K562 (cell line): ENCODE measurements around the gene HDAC7. TPM values are rescaled to one million over a fixed set of nuclear protein-coding genes. Genes with fewer than 3 reads are reported as not detected.

ENCODE experiments used
- ATAC-seq: fragments of 200-7000 bp; cut with Tn5 transposase; 3 replicates; pipeline ENCODE4 v1.9.1; 2020; ENCODE audit warnings: moderate library complexity
- BruUV-seq: library from RNA; stranded (reverse); fragments of 400-500 nt; replicated peaks from 2 replicates; lab custom pipeline; 2021; lab: Mats Ljungman, UMichigan
- CTCF ChIA-PET: fragments of 300-600 bp; formaldehyde crosslinking; extraction: SDS; loops from one replicate; lab custom pipeline; 2021; ENCODE audit warnings: low intra/inter-chr PET ratio; lab: Yijun Ruan, JAX
- POLR2A ChIA-PET: fragments of 300-600, 350-650 bp; sonication (Branson Sonifier 250); formaldehyde crosslinking; extraction: SDS; loops from one replicate; lab custom pipeline; 2021; ENCODE audit warnings: antibody characterized with exemption, inconsistent platforms; lab: Yijun Ruan, JAX
- DNase-seq, 4 experiments: peaks; one replicate each; pipeline versions ENCODE4 v3.0.0 to v3.0.0-alpha.2; 2011 to 2018; ENCODE audit warnings: low spot score in 3 of 4, mixed read lengths in 3 of 4; ENCODE audit errors: extremely low read depth in 1 of 4
- FAIRE-seq: peaks from 2 replicates; lab custom pipeline; 2011; peaks lifted over from hg19 to GRCh38; lab: Jason Lieb, UNC
- H2AFZ ChIP-seq: 2 replicates; pipeline ENCODE4 v1.6.0; 2011; ENCODE audit warnings: low read depth, low read length, control low read depth, inconsistent platforms
- H3K27ac ChIP-seq: fragments of 200-600 bp; 3 replicates; pipeline ENCODE4 v1.8.0; 2011; ENCODE audit warnings: low read depth, mild to moderate bottlenecking, control low read depth, inconsistent platforms, low read length, moderate library complexity, mixed read lengths; ENCODE audit errors: extremely low read depth
- H3K27me3 ChIP-seq, 2 experiments: fragments of 300-600 bp in 1 of 2; 2 replicates in 1 of 2; 3 replicates in 1 of 2; pipeline versions ENCODE4 v1.6.0 to v1.8.0; 2011; ENCODE audit warnings: inconsistent platforms in 2 of 2, low read length in 2 of 2, mild to moderate bottlenecking in 1 of 2, mixed read lengths in 1 of 2, moderate library complexity in 1 of 2; ENCODE audit not compliant: control insufficient read depth in 2 of 2, insufficient read depth in 2 of 2
- H3K36me3 ChIP-seq: fragments of 300-600 bp; 3 replicates; pipeline ENCODE4 v1.8.0; 2011; ENCODE audit warnings: mild to moderate bottlenecking, low read length, inconsistent platforms; ENCODE audit not compliant: control insufficient read depth, insufficient read depth
- H3K4me1 ChIP-seq, 2 experiments: fragments of 200-600 bp in 1 of 2; replicated peaks in 1 of 2; 2 replicates in 1 of 2; 3 replicates in 1 of 2; pipeline versions ENCODE4 v1.5.1 to v1.8.0; 2011; ENCODE audit warnings: inconsistent platforms in 2 of 2, low read length in 2 of 2, mild to moderate bottlenecking in 1 of 2, mixed read lengths in 1 of 2, moderate library complexity in 1 of 2; ENCODE audit not compliant: control insufficient read depth in 2 of 2, insufficient read depth in 2 of 2
- H3K4me2 ChIP-seq: 2 replicates; pipeline ENCODE4 v1.6.1; 2011; ENCODE audit warnings: low read length, control low read depth, inconsistent platforms, mixed read lengths; ENCODE audit not compliant: insufficient read depth
- H3K4me3 ChIP-seq: fragments of 200-600 bp; sonication (generic), shearing (Covaris generic); 2 replicates; pipeline ENCODE4 v1.5.1; 2016; ENCODE audit warnings: control low read depth, inconsistent platforms
- H3K79me2 ChIP-seq: fragments of 200-600 bp; 3 replicates; pipeline ENCODE4 v1.8.0; 2011; ENCODE audit warnings: low read length, inconsistent platforms; ENCODE audit not compliant: control insufficient read depth, insufficient read depth
- H3K9ac ChIP-seq, 2 experiments: 2 replicates each; pipeline versions ENCODE4 v1.6.0 to v1.6.1; 2011; ENCODE audit warnings: low read depth in 2 of 2, low read length in 2 of 2, control low read depth in 1 of 2, inconsistent platforms in 1 of 2, mild to moderate bottlenecking in 1 of 2, mixed read lengths in 1 of 2; ENCODE audit not compliant: insufficient read depth in 1 of 2
- H3K9me1 ChIP-seq: one replicate; pipeline ENCODE4 v1.6.0; 2011; ENCODE audit warnings: inconsistent platforms, mild to moderate bottlenecking, low read length, moderate library complexity; ENCODE audit not compliant: control insufficient read depth, insufficient read depth
- H3K9me3 ChIP-seq: replicated peaks from 2 replicates; pipeline ENCODE4 v1.5.1; 2011; ENCODE audit warnings: low read depth, low read length, inconsistent platforms; ENCODE audit not compliant: control insufficient read depth, insufficient read depth
- H4K20me1 ChIP-seq: replicated peaks from 2 replicates; pipeline ENCODE4 v1.6.1; 2011; ENCODE audit warnings: low read length, inconsistent platforms, mixed read lengths; ENCODE audit not compliant: control insufficient read depth, insufficient read depth
- CBFA2T3 ChIP-seq: fragments of 450-650 bp; IDR thresholded peaks from 2 replicates; pipeline ENCODE4 v1.6.1; 2017
- RNF219 ChIP-seq: fragments of 250-450 bp; sonication (Bioruptor Pico); IDR thresholded peaks from 2 replicates; pipeline ENCODE4 v1.5.0; 2022; ENCODE audit warnings: mild to moderate bottlenecking
- TAL1 ChIP-seq: fragments of 450-650 bp; IDR thresholded peaks from 2 replicates; pipeline ENCODE4 v1.6.1; 2016; ENCODE audit warnings: mild to moderate bottlenecking
- TCF3 ChIP-seq: sonication (generic); formaldehyde crosslinking; IDR thresholded peaks from 2 replicates; pipeline ENCODE4 v1.4.0; 2020; ENCODE audit warnings: mild to moderate bottlenecking, missing genetic modification reagents
- WGBS: fragments of 100-300 bp; shearing (Covaris generic); methylation state at CpG from one replicate; pipeline ENCODE4 v1.1.6; 2016; ENCODE audit warnings: low coverage, mixed read lengths; ENCODE audit not compliant: insufficient coverage; ENCODE audit errors: missing lambda C conversion rate; 5-methylcytosine and 5-hydroxymethylcytosine counted together
- in situ Hi-C: fragments of 300-500 bp; cut with MboI; formaldehyde crosslinking; loops from 4 replicates; pipeline ENCODE4 v1.15.0; 2018; ENCODE audit warnings: inconsistent platforms, mixed read lengths
- intact Hi-C: fragments of 100-400 bp; cut with micrococcal nuclease; formaldehyde crosslinking; loops from 2 replicates; pipeline ENCODE4 v1.14.2; 2022
- polyA plus RNA-seq, 8 experiments: library from polyadenylated mRNA; depleted of rRNA in 4 of 8; stranded (reverse) in 5 of 8; unstranded in 3 of 8; fragments of >200 nt; fragmentation: Nextera tagmentation in 2 of 8; fragmentation: Illumina TruSeq in 1 of 8; extraction: Ambion mirVana in 2 of 8; extraction: Trizol in 1 of 8; gene quantifications; 2 replicates each; pipeline versions ENCODE4 v1.2.1 to v1.2.3, GENCODE V29; 2011 to 2014; ENCODE audit warnings: inconsistent platforms in 1 of 8, missing spikeins in 1 of 8
- total RNA-seq, 7 experiments: library from RNA; depleted of rRNA in 6 of 7; stranded (reverse); fragments of >200 nt in 6 of 7; fragmentation: Illumina TruSeq in 2 of 7; extraction: Trizol in 2 of 7; gene quantifications; 2 replicates each; pipeline versions ENCODE4 v1.2.1 to v1.2.3, GENCODE V29; 2011 to 2021; ENCODE audit warnings: low replicate concordance in 1 of 7

The HDAC7 gene
- total and polyA plus RNA-seq, 9 of the 15 experiments (the other 6 are each of a cell fraction or from before 2014, with no cell fraction given) = 2.5 to 129 (median 31.1) TPM

- intact Hi-C loops (no loop called here), in situ Hi-C loops (no loop called here)
- no peaks in the 10 kb centered on the region for H3K9me1 ChIP-seq
- H3K4me2 ChIP-seq = peak overlapping the region; percentile 76
- FAIRE-seq = peak; percentile 15
- 13% methylated on average over 4 of the region's 4 CpGs for WGBS
- peaks cover 52 to 54% of the 10 kb centered on the region in 2 experiments for H3K4me1 ChIP-seq
- peak in 3 of 4 experiments; percentile 44 to 57 (median 53) for DNase-seq
- no peaks in the 10 kb centered on the region for H3K27me3 ChIP-seq
- H3K36me3 ChIP-seq = no peaks in the 10 kb centered on the region
- H3K4me3 ChIP-seq = peak overlapping the region; percentile 11; the same call in 1 of the 2 replicates
- POLR2A ChIA-PET = interaction anchor here (1.0 to 3.4 kb wide), 5 partner anchors 9 to 57 kb away, joined by 3 to 18 read pairs (median 5); no protein-coding TSS in a partner anchor
- no TSS peak for BruUV-seq
- H4K20me1 ChIP-seq = no peaks in the 10 kb centered on the region
- TF ChIP-seq TAL1 = peak; percentile 10; the same call in 1 of the 2 replicates
- no peak for TF ChIP-seq RNF219 (CRISPR knock-in tag)
- peak; percentile 43 for TF ChIP-seq CBFA2T3
- TF ChIP-seq TCF3 (CRISPR knock-in tag) = 0 out of 2 replicates have a peak, but pooled peaks have one; percentile 18
- H3K9me3 ChIP-seq = no peaks in the 10 kb centered on the region
- peak overlapping the region; percentile 78 for H2AFZ ChIP-seq
- peak overlapping the region; percentile 46 to 85; a peak in 3 of 4 replicates for H3K9ac ChIP-seq
- peak; percentile 27 for ATAC-seq
- H3K79me2 ChIP-seq = peaks cover 6% of the 10 kb centered on the region; the same call in 2 of the 3 replicates
- H3K27ac ChIP-seq = peak overlapping the region; percentile 65
- CTCF ChIA-PET = interaction anchor here (0.7 kb wide), 1 partner anchor 243 kb away, joined by 5 read pairs; no protein-coding TSS in a partner anchor
These were observed 9.9 kb upstream of the HDAC7 start for GRCh38 chr12:47829584-47829983.
